ENCODE data around the gene TUBA1B. TPM values are rescaled to one million over a fixed set of nuclear protein-coding genes. Genes with fewer than 3 reads are reported as not detected.

TUBA1B gene
- total RNA-seq, 1 donor from 2014 or later: 1,075 TPM

DNA sequence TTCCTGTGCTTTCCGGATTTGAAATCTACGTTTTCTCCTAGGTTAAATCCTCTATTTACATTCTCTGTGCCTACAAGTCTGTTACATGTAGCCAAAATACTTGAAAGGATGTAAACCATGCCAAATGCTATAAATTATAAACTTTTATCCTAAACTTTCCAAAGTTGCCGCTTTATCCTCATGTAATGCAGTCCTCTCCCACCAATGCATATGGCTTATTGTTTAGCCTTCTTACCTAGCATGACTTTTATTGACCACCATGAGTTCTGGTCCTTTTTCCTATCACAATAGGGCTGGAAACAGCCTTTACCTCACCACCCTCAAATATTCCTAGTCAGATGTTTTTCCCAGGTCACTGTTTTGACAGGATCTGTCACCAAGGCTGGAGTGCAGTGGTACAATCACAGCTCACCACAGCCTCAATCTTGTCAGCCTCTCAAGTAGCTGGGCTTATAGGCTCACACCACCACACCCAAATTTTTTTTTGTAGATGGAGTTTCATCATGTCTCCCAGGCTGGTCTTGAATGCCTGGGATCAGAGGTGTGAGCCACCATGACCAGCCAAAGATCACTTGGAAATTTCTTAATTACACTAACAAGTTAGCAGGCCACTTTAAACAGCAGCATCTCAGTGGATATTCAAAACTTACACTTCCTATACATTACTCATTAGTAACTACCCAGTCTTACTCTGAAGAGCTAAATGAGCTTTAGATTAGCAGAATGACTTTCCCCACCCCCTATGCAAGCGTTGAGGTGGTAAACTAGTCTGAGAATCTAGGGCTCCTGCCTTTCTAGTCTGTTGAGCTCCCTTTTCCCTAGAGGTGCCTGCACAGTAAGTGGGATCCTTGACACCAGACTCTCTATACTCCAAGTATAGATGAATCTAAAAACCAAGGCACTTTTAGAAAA, 4.1 kb downstream of the TUBA1B start:
- DNase-seq: no peak

DNA sequence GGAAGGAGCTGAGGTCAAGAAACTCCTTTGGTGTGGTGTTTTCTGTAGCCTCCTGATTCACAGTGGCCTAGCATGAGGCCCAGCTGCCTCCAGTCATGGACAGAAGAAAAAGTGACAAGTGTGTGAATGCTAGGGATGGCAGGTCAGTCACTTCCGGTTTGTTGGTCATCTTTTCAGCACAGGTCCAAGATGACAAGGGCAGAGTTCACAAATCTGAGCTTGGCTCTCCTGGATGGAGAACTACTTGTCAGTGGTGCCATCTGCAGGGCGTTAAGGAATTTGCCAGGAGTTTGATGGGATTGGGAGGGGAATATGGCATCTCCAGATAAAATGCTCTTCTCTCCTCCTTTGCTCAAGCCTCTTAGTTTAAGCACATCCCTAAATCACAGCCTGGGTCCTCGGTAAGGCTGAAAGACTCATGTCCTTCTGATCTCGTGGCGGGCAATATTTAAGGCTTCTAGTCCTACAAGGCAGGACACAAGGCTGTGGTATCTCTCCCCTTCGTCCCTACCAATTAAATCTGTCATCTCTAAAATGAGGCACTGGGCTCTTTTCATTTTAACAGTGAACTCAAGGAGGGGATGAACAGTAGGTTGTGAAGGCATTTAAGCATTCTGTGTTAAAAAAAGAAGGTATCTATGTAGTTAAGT, 10.0 kb downstream of the TUBA1B start:
- peak; percentile 84 for DNase-seq

DNA sequence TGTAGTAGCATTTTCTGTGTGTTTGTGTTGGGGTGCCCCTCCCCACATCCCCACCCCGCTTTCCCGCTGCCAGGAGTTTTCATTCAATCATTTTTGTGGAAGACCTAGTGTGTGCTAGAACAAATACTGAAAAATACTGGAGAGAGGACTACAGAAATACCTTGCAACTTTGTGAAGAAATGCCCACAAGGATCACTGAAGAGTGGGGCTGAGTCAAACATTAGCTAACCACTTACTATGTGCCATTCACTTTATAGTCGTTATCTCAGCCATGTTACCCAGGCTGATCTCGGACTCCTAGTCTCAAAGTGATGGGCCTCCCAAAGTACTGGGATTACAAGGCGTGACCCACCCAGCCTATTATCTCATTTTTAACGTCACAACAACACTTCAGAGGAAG, 20.0 kb downstream of the TUBA1B start:
- DNase-seq: peak; percentile 20

DNA sequence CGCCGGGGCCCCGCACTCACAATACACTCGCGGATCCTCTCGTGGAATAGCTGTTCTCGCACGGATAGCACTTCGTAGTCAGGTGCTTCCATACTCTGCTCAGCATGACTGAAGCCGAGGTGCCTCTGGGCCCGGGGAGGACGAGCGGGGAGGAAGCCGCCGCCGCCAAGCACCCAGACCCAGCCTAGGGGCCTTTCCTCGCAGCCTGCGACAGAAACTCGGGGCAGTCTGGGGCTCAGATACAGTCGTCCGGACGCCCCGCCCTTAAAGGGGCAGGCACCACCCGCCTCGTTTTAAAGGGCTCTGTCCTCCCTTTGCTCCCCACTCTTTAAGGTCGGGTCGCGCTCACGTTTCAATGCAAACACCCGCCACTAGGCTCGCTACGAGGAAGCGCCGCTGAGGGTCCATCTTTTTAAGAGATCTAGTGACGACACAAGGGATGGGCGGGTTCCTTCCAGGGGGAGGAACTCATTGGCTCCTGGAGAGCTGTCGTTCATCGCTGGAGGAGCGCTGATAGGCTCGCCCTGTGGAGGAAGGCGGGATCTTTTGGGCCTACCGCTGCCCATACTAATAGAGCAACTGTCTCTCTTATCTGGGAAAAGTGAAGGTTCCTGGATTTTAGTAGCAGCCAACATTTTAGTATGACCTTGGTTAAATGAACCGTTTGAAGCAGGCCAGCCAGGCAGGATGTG, 20.6 kb downstream of the TUBA1B start, which contains the start of gene LMBR1L:
TSS of gene LMBR1L (minus strand) at position 384 of the 692 bp plus-strand sequence. CDS start at position 92, 292 bp downstream.
- DNase-seq: peak; percentile 99

DNA sequence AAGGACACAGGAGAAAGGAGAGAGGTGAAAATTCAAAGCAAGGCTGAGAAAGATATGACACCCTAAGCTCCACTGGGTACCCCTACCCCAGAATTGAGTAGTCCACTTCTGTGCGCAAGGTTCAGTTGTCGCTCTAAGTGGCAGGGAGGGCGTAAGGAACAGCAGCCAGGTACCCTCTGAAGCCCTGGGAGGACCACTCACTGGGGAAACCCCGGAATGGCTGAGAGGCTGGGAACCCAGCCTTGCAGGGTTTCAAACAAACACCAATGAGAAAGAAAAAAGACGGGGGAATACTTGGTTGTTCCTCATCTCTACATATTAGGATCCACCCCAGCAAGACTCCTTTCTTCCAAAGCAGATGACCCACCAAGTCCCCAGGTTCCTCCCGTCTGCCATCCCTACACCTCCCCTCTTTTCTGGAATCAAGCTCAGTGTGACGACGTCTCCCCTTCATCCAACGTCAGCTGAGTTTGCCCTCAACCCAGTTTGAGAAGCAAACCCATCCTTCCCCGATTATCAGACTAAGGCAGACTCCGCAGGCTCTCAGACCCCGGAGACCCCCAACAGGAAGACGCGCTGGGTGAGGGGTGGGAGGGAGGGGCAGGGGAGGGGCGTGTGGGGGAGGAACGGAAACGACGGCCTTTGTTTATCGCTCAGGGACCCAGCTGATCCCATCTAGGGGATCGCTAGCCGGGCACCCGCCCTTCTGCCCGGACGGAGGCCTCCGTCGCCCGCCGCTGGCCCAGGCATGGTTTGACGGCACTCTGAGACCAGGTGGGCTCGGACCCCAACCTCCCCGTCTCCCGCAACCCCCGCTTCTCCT, 21.3 kb downstream of the TUBA1B start:
- DNase-seq: peak; percentile 48

DNA sequence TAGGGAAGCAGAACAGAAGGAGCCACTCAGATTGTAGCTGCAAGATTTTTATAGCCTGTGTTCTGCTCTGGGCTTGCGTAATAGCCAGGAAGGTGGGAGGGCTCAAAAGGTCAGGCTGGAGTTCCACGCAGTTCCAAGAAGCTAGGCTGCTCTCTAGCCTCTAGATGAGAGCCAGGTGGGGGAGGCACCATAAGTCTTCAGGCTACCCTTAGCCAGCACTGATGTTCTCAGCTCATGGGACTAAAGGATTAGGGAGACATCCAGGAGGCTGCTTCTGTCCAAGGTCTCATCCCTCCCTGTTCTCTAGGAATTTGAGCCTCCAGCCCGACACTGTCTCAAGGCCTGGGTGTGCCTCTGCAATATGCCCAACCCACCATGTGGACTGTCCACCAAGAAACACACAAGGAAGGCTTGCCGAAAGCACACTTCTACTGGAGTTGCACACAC, 22.2 kb downstream of the TUBA1B start:
- peak; percentile 56 for DNase-seq

DNA sequence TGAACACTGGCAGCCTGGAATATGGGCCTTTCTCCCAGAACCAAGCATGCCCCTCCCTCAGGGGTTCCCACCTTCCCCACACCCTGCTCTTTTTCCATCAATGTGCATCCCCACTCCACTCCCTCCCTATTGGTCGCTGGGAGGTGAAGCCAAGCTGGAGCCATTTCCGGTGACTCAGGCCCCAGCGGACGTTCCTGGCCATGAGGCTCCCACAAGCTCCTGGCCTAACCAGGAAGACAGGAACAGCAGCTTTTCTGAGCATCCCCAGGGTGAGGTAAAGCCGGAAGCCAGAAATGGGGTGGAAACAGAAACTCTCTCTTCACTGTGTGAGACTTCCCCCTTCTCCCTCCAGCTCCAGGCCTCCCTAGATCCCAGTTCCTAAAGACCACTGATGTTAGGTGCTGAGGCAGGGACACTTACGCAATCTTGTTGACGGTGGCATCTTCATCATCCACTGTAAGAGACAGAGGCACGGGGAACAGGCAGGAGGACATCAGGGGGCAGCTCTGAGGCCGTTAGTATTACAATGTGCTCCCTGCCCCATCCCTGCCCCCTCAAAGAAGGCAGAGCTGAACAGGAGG, 25.6 kb downstream of the TUBA1B start:
- DNase-seq: peak; percentile 89

DNA sequence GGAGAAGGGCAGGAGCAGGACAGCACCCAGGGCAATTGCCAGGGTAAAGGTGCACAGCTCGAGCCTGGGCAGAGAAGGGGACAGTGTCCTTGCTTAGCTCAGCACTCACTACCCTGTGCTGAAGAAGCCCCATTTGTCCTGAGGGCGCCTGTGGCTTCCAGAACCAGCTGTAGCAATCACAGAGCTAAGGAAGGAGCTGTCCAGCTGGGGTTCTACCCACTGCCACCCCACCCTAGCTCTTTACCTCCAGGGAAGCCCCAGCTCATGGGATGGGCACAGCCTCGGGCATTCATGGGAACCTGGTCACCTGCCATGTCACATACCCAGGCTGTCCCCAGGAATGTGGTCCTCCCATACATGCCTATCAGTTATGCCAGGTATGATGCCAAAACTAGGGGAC, 26.4 kb downstream of the TUBA1B start:
- DNase-seq: no peak

DNA sequence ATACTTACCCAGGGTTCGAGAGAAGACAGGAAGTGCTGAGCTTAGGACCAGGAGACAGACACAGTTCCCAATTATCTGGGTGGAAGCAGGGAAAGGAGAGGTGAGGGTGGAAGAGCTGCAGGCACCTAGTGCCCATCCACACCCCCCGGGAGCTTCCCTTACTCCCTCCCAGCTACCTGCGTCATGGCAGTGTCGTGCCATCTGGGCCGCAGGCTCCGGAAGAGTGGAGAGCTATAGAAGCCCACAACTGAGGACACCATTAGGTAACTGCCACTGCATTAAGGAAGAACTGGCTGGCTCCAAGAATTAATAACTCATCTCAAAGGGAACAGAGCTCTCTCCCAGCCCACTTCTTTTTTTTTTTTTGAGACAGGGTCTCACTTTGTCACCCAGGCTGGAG, 30.8 kb downstream of the TUBA1B start:
- no peak for DNase-seq

DNA sequence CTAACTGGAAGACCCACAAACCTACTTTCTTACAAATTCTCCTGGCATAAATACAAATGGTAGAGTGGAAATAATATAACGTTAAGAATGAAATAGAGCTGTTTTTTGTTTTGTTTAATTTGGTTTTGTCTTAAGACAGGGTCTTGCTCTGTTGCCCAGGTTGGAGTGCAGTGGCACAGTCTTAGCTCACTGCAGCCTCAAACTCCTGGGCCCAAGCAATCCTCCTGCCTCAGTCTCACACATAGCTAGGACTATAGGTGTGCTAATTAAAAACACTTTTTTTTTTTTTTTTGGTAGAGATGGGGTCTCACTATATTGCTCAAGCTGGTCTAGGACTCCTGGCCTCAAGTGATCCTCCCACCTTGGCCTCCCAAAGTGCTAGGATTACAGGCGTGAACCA, 32.5 kb downstream of the TUBA1B start:
- DNase-seq: no peak

DNA sequence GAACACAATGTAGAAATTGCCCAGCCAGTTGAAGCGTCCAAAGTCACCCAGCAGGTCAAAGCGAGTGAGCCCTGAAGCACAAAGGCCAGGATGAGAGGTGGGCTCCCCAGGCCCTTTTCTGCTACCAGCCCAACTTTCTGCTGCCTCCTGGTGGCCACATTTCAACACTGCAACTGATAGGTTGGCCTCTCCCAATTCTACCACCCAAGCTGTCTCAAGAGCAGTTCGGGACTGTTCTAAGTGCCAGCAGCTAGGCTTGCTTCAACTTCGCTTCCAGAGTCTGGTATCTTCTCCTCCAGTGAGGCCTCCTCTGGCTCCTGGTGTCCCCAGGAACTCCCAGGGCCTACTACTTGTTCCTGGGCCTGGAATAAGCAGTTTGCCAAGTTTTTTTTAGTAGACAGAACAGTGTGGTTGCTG, 33.2 kb downstream of the TUBA1B start:
- DNase-seq: peak; percentile 79

DNA sequence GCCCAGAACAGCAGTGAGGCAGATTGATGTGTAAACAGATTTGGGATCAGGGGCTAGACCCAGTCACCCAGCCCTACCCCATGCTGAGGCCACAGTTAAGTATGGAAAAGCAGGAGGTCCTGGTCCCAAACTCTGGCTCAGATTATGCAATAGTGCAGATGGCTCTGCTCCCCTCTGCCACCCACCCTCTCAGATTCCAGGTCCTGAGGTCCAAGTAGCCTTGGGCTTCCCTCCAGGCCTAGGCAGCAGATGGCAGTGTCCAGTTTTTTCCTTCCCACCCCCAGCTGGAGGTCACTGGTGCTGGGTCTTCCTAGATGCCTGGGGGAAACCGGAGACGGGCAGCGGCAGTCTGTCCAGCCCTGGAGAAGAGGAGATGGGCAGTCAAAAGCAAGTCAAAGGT, 33.8 kb downstream of the TUBA1B start:
- no peak for DNase-seq

DNA sequence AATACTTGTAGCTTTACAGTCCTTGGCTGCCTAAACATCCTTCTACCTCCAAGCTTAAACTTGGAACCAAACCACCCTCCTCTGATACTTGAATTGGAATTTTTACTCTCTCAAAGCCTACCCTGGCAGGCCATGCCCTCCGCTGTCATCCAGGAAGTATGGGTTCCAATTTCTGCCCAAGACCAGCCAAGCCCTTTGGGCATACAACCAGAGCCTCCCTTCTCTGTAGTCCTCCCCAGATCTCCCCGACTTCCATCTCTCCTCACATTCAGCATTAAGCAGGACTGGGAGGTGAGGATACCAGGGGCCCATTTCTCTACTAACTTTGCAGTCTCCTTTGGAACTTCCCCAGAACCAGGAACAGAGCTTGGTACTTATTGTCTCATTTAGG, 36.2 kb downstream of the TUBA1B start:
- no peak for DNase-seq

DNA sequence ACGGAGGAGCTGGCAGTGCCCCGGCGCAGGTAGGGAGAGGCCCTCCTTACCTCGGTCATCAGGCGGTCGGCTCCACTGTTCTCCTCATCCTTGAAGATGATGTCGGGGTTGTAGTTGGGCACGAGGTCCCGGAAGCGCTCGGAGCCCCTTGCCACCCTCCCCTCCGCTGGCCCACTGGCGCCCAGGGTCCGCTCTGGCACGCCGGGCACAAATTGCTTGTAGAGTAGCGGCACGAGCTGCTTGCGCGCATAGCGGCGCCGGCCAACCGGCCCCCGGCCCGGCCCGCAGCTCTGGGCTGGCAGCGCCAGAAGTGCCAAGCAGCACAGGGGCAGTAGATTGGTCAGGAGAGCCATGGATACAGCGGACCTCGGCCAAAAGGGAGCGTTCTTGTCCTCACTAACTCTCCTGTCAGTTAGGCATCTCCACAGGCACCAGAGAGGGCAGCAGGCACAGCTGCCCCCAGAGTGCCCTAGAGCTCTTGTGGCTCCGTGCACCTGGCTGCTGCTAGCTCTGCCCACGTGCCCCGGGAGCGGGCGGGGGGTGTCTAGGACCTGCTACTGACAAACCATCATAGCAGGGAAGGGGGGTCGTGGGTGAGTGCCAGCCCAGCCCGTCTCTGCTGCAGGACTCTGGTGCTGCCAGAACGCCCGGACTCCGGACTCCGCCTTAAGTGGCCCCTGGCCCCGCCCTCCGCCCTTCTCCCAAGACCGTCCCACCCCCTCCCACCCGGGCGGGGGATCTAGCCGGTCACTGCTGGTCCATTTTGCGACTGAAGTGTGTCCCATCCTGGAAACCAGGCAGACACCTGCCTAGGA, 36.8 kb downstream of the TUBA1B start, which contains the start of gene DHH:
TSS of gene DHH (minus strand) at position 642 of the 815 bp plus-strand sequence. CDS start at position 353, 289 bp downstream.
- DNase-seq: peak; percentile 45

DNA sequence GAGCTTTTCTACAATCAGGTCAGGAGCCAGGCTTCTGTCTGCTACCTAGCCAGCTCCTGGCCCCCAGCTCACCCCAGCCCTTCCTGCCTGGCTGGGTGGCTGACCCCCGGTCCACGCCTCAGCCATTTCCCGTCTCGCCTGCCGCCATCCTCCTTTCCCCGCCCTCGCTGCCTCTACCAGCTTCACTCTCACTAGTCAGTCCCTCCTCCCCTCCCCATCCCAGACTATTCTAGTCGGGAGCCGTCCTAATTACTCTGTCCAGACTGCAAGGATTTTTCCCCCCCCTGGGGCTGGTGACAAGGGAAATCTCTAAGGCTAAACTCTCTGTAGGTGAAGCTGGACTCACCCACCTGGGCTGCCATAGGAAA, 37.4 kb downstream of the TUBA1B start:
- peak; percentile 42 for DNase-seq

DNA sequence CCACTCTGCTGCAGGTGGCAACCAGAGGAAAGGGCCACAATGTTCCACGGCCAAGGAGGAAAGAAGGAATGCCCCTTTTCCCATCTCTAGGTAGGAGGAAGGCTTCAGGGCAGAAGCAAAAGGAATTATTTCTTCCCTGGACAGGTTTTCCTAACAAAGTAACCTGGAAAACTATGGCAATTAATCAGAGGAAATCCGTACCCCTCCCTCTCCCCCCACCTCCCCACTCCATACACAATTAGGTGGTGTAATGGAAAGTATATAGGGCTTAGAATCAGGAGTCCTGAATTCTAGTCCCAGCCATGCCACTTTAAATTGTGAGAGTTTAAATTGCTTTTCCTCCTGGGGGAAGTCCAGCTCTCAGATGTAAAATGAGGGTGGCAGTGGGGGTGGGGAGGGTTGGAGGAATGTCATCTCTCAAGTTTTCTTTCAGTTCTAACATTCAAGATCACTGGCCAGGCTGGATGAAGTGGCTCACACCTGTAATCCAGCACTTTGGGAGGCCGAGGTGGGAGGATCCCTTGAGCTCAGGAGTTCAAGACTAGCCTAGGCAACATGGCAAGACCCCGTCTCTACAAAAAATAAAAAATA, 38.3 kb downstream of the TUBA1B start:
- DNase-seq: peak; percentile 15

DNA sequence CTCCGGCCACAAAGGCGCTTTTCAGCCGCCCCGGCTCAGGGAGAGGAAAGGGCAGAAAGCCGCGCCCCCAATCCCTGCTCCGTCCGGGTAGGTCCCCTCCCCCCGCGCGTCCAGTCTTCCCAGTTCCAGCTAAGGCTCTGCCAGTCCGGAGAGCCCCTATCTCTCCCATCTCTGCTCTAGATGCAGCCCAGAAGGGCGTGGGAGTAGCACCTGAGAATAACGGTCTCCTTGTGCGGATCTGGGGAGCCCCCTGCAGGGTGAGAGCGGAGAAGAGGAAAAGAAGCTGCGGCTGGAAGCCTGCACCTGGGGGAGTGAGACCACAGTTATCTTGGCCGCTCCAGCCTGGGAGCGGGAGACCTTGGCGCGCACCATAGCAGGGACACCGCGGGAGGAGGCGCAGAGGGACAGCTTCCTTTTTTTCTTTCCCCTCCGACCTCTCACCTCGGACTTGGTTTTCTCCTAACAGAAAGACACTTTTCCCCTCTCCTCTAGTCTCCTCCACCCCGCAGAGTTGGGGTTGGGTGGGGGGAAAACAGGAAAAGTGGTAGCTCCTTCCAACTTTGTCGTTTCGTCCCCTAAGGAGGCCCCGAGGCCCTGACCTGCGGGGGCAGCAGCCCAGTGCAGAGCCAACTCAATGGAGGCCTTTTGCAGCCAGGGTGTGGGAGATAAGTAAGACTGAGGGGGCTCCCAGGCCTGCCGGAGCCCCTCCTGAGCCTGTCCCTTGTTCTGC, 38.9 kb downstream of the TUBA1B start:
- peak; percentile 73 for DNase-seq

DNA sequence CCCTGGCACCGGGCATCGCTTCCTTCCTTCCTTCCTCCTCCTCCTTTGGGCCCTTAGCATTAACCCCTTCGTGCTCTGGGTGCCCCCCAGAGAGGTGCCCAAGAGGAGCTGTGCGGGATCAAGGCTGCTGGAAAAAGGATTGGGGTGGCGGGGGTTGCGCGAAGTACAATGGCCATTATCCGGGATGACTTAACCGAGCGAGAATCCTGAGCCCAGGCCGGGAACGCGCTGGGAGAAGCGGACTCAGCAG, 39.4 kb downstream of the TUBA1B start:
- DNase-seq: no peak

DNA sequence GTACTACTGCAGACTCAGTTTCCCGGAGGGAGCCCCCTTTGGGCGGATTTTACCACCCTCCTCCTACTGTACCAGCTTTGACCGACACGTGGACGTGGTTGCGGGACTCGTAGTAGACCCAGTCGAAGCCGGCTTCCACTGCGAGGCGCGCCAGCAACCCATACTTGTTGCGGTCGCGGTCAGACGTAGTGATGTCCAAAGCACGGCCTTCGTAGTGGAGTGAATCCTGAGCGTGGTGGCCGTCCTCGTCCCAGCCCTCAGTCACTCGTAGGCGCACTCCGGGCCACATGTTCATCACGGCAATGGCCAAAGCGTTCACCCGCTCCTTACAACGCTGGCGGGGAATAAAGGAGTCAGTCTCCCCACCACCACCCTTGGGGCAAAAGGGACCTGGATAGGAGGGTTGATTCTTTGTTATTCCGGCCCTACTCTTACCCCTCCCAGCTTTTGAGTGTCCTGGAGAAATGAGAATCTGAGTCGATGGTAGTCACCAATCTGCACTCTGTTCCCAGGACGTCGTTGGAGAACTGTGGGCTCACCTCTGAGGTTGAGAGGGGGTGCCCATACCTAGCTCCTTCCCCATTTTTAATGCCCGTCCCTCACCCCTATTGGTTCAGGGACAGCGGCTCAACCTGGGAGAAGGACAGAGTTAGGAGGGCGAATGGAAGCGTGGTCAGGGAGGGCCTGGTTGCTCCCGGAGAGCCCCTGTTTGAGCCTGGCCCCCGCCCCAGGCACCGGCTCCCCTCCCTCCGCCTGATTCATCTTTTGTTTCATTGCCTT, 39.9 kb downstream of the TUBA1B start:
- DNase-seq: no peak

All from dermis blood vessel endothelial cell (primary cell).